ENCODE data around the gene UNC79. TPM values are rescaled to one million over a fixed set of nuclear protein-coding genes. Genes with fewer than 3 reads are reported as not detected.

Gene UNC79
- total RNA-seq, 6 experiments from 2014 or later: 0.02 to 0.08 (median 0.05) TPM

DNA sequence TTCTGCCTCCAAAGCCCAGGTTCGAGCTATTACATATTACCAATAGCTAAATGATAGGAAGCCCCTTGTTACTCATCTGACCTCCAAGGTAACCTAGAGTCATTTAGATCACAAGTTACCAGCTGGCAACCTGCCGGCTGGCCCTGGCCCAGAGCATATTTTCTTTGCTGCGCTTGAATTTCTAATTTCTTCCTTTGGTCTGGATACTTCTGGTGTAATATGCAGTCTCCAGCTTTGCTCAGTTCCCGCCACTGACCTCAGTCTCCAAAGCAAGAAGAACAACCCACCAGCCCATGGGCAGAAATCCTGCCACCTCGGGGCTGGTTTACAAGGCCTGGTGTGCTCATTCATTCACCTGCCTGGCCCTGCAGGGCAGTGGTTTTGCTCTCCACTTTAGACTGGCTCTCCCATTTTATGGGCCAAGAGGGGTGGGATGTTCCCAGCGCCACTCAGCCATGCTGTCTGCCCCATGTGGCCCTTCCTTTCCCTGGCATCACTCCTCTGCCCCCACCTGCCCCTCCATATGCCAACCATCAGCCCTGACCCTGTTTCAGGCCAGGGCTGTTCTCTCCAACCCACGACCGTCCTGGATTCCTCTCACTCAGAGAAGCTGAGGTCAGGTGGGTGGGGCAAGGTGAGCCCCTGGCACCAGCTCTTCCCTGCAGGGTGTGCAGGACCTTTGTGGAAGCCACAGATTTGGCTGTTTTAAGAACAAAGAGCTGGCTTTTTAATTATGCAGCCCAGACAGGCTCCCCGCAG lies 281.5 kb downstream of the UNC79 start:
- no peaks in the 10 kb centered on the region for H3K36me3 Mint-ChIP-seq (ENCODE audit: low read depth)
- peaks cover 45% of the 10 kb centered on the region for H3K9me3 Mint-ChIP-seq
- H3K27ac Mint-ChIP-seq: no peak overlapping the region
- TF ChIP-seq, protein P1, sequence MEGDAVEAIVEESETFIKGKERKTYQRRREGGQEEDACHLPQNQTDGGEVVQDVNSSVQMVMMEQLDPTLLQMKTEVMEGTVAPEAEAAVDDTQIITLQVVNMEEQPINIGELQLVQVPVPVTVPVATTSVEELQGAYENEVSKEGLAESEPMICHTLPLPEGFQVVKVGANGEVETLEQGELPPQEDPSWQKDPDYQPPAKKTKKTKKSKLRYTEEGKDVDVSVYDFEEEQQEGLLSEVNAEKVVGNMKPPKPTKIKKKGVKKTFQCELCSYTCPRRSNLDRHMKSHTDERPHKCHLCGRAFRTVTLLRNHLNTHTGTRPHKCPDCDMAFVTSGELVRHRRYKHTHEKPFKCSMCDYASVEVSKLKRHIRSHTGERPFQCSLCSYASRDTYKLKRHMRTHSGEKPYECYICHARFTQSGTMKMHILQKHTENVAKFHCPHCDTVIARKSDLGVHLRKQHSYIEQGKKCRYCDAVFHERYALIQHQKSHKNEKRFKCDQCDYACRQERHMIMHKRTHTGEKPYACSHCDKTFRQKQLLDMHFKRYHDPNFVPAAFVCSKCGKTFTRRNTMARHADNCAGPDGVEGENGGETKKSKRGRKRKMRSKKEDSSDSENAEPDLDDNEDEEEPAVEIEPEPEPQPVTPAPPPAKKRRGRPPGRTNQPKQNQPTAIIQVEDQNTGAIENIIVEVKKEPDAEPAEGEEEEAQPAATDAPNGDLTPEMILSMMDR (IDR thresholded peaks at IDR 0.05): no peak
- no peaks in the 10 kb centered on the region for H3K4me1 Mint-ChIP-seq (ENCODE audit: low read depth)
- DNase-seq: no peak
- peaks cover 3% of the 10 kb centered on the region for H3K27me3 Mint-ChIP-seq (ENCODE audit: insufficient read depth)
- no peak overlapping the region for H3K4me3 Mint-ChIP-seq

DNA sequence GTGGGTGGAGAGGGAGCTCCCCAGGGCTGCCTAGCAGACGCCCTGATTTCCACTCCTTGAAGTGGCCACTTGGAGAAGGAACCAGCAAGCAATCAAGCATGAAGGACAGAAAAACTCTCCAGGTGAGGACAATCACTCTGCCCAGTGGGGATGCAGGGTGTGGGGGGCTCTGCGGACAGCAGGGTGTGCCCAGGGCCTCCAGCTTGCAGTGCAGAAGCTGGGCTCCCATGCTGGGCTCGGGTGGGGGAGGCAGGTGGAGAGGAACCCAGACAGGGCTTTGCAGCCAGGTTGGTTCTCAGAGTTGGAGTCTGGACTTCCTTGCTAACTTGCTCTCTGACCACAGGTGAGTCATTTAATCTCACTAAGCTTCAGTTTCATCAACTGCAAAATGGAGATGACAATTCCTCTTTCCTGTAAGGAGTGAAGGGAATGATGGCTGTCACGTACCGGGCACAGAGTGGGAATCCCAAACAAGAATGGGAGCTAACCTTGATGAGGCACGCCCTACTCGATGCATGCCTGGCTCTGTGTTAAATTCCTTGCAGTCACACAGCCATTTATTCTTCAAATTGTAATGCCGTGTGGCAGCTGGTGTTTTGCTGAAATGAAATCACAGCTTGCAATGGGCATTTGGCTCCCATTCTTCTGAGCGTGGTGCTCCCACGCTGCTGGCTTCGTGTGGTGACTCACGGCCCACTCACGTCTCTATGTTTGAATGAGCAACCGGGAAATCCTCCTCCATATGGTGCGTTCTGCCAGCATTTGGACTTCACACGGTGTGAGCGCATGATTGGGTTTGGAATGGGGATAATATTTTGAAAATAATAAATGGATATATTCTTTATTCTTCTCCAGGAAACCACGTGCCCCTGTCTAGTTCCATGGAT lies 282.3 kb downstream of the UNC79 start:
- Mint-ChIP-seq H3K27ac (no peak overlapping the region), H3K27me3 (ENCODE audit: insufficient read depth) (peaks cover 3% of the 10 kb centered on the region), H3K4me3 (no peak overlapping the region), H3K4me1 (ENCODE audit: low read depth) (no peaks in the 10 kb centered on the region), H3K36me3 (ENCODE audit: low read depth) (no peaks in the 10 kb centered on the region), H3K9me3 (peaks cover 45% of the 10 kb centered on the region)
- TF ChIP-seq, protein P1 (IDR thresholded peaks at IDR 0.05): no peak
- no peak for DNase-seq

DNA sequence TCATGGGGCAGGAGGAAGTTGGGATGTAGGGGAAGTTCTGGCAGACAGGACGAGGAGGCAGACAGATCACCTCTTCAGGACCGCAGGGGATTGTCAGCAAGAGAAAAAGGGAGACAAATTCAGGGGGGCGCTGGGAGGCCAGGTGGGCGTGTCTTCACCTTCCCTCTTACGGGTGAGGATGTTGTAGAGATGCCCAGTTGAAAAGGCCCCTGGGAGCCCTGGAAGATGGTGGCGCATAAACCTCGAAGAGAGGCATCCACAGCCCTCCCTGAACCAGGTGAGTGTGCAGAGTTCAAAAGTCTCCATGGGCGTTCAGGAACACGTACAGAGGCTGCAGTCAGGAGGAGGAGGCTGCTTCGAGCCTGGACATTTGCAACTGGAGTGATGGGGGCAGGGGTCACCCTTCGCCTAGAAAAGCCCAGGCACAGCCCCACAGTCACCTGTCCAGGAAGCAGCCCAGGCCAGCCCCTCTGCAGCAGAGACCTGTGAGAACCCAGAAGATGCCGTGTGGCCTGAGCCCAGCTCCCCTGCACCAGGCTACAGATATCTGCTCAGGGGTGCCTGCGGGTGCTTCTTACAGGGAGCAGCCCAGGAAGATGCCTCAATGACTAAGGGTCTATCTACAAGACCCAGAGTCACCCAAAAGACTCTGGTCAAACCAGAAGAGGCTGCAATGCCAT lies 283.1 kb downstream of the UNC79 start:
- no peak overlapping the region for H3K4me3 Mint-ChIP-seq
- H3K4me1 Mint-ChIP-seq (ENCODE audit: low read depth): no peaks in the 10 kb centered on the region
- TF ChIP-seq, protein P1 (IDR thresholded peaks at IDR 0.05): no peak
- no peak overlapping the region for H3K27ac Mint-ChIP-seq
- peaks cover 4% of the 10 kb centered on the region for H3K27me3 Mint-ChIP-seq (ENCODE audit: insufficient read depth)
- no peak for DNase-seq
- no peaks in the 10 kb centered on the region for H3K36me3 Mint-ChIP-seq (ENCODE audit: low read depth)
- peaks cover 40% of the 10 kb centered on the region for H3K9me3 Mint-ChIP-seq

DNA sequence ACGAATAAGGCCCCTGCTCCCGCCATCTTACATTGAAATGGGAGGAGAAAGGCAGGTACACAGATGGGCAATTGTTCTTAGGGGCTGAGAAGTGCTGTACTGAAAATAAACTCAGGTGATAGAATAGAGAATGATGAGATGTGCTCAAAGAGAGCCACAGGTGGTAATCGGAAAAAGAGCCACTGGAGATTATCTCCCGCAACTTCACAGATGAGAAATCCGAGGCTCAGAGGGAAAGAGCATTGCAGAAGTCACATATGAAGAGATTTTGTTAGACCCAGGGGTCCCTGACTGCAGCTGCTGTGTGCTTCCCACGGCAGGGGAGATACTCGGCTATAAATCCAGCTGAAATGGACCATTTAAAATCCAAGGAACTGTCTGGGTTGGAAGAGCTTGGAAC lies 283.9 kb downstream of the UNC79 start:
- Mint-ChIP-seq H3K27ac (no peak overlapping the region), H3K4me3 (no peak overlapping the region), H3K27me3 (ENCODE audit: insufficient read depth) (peaks cover 4% of the 10 kb centered on the region), H3K36me3 (ENCODE audit: low read depth) (no peaks in the 10 kb centered on the region), H3K9me3 (peaks cover 37% of the 10 kb centered on the region), H3K4me1 (ENCODE audit: low read depth) (no peaks in the 10 kb centered on the region)
- no peak for DNase-seq
- TF ChIP-seq, protein P1 (IDR thresholded peaks at IDR 0.05): no peak

DNA sequence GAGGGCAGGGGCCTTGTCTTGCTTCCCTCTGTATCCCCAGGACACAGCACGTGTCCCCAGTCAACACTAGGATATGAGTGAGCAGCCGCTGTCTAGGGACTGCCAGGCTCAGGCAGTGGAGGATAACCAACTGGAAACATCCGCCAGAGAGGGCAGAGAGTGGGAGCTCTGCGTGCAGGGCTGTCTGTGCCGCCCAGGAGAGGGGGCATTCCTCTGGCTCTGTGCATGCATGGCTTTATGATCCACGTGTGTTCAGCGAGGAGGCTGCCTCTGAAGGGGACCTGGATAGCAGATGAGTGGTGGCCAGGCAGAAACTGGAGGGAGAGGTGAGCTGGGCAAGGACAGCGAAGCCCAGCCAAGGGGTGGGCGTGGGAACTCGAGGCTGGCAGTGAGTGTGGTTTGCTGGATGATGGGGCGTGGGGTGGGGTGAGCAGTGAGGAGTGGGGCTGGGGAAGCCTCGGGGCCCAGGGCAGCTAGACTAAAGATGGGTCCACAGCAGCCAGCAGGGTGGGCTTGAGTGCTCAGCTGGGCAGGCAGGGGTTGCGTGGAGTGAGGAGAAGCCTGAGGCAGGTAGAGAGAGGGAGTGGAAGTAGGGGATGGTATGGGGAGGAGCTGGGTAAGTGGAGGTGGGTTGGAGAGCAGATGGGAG lies 284.7 kb downstream of the UNC79 start:
- Mint-ChIP-seq H3K36me3 (ENCODE audit: low read depth) (no peaks in the 10 kb centered on the region), H3K27ac (no peak overlapping the region), H3K9me3 (peaks cover 38% of the 10 kb centered on the region), H3K4me3 (no peak overlapping the region), H3K27me3 (ENCODE audit: insufficient read depth) (peaks cover 4% of the 10 kb centered on the region), H3K4me1 (ENCODE audit: low read depth) (no peaks in the 10 kb centered on the region)
- TF ChIP-seq, protein P1 (IDR thresholded peaks at IDR 0.05): no peak
- no peak for DNase-seq

Data from HFFc6 (cell line).